MM.1S (cell line): Measurements from ENCODE around the gene REC114.

Experiments
- EZH2 ChIP-seq: fragments of 300-600 bp; sonication (generic); optimal IDR thresholded peaks from 2 replicates; pipeline ENCODE3; 2017; ENCODE audit warnings: low read depth, mild to moderate bottlenecking, antibody characterized with exemption, low read length, mixed read lengths
- EZH2phosphoT487 ChIP-seq: fragments of 300-600 bp; sonication (generic); IDR thresholded peaks from 2 replicates; pipeline ENCODE4 v1.6.1; 2018; ENCODE audit warnings: antibody characterized with exemption, low read length
- TF ChIP-seq, protein P1 (sequence below): fragments of 300-600 bp; sonication (generic); IDR thresholded peaks from 2 replicates; pipeline ENCODE4 v1.5.1; 2016; ENCODE audit warnings: antibody characterized with exemption, low read length, mixed read lengths

DNA sequence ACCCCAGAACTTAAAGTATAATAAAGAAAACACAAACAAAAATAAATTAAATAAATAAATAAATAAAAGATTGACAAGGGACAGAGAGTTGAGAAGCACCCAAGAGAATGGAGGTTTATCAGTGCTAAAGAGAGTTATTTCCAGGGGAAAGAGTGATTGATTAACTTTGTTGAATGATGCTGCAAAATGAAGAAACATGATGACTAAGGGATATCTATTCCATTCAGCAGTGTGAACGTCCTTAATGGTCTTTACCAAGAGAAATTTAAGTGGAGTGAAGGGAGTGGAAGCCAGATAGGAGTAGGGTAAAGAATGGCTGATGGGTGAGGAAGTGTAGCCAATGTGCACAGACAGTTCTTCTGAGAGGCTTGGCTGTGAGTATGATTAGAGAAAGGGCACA is 11.1 kb downstream of the REC114 start:
- TF ChIP-seq, protein P1, sequence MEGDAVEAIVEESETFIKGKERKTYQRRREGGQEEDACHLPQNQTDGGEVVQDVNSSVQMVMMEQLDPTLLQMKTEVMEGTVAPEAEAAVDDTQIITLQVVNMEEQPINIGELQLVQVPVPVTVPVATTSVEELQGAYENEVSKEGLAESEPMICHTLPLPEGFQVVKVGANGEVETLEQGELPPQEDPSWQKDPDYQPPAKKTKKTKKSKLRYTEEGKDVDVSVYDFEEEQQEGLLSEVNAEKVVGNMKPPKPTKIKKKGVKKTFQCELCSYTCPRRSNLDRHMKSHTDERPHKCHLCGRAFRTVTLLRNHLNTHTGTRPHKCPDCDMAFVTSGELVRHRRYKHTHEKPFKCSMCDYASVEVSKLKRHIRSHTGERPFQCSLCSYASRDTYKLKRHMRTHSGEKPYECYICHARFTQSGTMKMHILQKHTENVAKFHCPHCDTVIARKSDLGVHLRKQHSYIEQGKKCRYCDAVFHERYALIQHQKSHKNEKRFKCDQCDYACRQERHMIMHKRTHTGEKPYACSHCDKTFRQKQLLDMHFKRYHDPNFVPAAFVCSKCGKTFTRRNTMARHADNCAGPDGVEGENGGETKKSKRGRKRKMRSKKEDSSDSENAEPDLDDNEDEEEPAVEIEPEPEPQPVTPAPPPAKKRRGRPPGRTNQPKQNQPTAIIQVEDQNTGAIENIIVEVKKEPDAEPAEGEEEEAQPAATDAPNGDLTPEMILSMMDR = no peak
- TF ChIP-seq EZH2phosphoT487 (no peak), EZH2 (no peak)
